Stimulated activated effector memory CD8-positive, alpha-beta T cell treated with anti-CD3 and anti-CD28 coated beads, Interleukin-12 subunit alpha, Interleukin-12 subunit beta, amount 100 ng/mL, for 72 hours (primary cell): ENCODE measurements around the gene AP3S1.
"Not testable (repeated sequence)": the region's sequence is repeated elsewhere in the genome, so short reads cannot be mapped to it uniquely, and the experiment has no call there.

Experiments
- ATAC-seq: fragments of 150-1000 bp; cut with Tn5 transposase; 2 replicates; pipeline ENCODE4 v1.10.0; 2021
- DNase-seq, 2 donors: peaks; one replicate each; pipeline ENCODE4 v3.0.0; 2021 to 2022; ENCODE audit warnings: low spot score in 2 of 2
- H3K27ac Mint-ChIP-seq: one replicate; pipeline ENCODE4 v1.8.0; 2022; ENCODE audit warnings: mild to moderate bottlenecking, mixed read lengths
- H3K36me3 Mint-ChIP-seq: one replicate; pipeline ENCODE4 v1.8.0; 2022; ENCODE audit warnings: mild to moderate bottlenecking, mixed read lengths
- H3K4me1 Mint-ChIP-seq: one replicate; pipeline ENCODE4 v1.8.0; 2022; ENCODE audit warnings: mixed read lengths
- H3K4me3 Mint-ChIP-seq: one replicate; pipeline ENCODE4 v1.8.0; 2022; ENCODE audit warnings: mild to moderate bottlenecking, mixed read lengths
- H3K9me3 Mint-ChIP-seq: one replicate; pipeline ENCODE4 v1.8.0; 2022; ENCODE audit warnings: mixed read lengths

AP3S1 gene

GRCh38 chr5:115841382-115842088, at the start of gene AP3S1, which contains the start of gene ATG12:
AP3S1 (plus strand) TSS chr5:115841935; CDS start chr5:115842038, 103 bp downstream.
ATG12 (minus strand) TSS chr5:115841565; CDS start chr5:115841552, 13 bp downstream.
- Mint-ChIP-seq H3K27ac (peak within 1 kb of the TSS; percentile 98), H3K4me1 (peaks cover 45% of the 10 kb centered on the region), H3K9me3 (no peaks in the 10 kb centered on the region), H3K4me3 (peak within 1 kb of the TSS; percentile 96), H3K36me3 (peaks cover 45% of the 10 kb centered on the region)
- ATAC-seq (peak; percentile 92), DNase-seq (peak; percentile 83 to 95)

- DNase-seq = no peak
- no peak for ATAC-seq
- H3K4me1 Mint-ChIP-seq = no peaks in the 10 kb centered on the region
- no peaks in the 10 kb centered on the region for H3K9me3 Mint-ChIP-seq
- no peak overlapping the region for H3K4me3 Mint-ChIP-seq
- no peaks in the 10 kb centered on the region for H3K36me3 Mint-ChIP-seq
- H3K27ac Mint-ChIP-seq = no peak overlapping the region
Measured at GRCh38 chr5:115795700-115796099, 46.0 kb upstream of the AP3S1 start.

DNA sequence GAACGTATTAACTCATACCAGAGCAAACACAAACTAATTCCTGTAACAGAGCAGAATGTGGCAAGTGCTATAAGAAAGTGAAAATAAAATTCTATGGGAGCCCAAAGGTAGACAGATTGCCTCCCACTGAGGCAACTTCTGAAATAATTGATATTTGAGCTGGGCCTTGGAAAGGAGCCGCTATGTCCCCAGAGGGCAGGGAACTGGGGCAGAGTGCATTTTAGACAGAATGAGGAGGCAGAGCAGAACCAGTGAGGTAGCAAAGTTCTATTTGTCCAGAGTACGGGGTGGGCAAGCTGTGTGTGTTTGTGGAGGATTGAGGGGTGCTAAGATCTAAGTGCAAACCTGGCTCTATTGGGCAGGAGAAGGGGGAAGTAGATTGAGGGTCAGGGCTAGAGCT, 45.1 kb upstream of the AP3S1 start:
- Mint-ChIP-seq H3K36me3 (no peaks in the 10 kb centered on the region), H3K9me3 (no peaks in the 10 kb centered on the region), H3K4me1 (no peaks in the 10 kb centered on the region), H3K4me3 (no peak overlapping the region), H3K27ac (no peak overlapping the region)
- ATAC-seq = no peak
- DNase-seq = no peak

DNA sequence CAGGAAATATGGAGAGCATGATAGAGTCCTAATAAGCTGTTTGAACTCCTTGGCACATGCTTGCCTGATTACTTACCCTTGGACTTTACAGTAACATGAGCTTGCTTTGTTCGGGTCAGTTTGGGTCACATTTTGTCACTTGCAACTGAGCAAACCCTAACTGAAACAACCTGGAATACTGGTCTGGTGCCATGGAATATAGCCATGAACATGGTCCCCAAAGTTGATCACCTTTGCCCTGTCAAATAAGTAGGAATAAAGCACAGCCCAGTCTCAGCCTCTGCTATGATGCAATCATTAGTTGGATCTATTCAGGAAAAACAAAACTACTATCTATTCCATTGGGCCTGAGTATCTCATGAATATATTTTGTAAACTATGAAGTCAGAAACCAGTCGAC, 43.5 kb upstream of the AP3S1 start:
- Mint-ChIP-seq H3K9me3 (no peaks in the 10 kb centered on the region), H3K4me1 (no peaks in the 10 kb centered on the region), H3K27ac (no peak overlapping the region), H3K4me3 (no peak overlapping the region), H3K36me3 (no peaks in the 10 kb centered on the region)
- DNase-seq = no peak
- ATAC-seq = no peak

DNA sequence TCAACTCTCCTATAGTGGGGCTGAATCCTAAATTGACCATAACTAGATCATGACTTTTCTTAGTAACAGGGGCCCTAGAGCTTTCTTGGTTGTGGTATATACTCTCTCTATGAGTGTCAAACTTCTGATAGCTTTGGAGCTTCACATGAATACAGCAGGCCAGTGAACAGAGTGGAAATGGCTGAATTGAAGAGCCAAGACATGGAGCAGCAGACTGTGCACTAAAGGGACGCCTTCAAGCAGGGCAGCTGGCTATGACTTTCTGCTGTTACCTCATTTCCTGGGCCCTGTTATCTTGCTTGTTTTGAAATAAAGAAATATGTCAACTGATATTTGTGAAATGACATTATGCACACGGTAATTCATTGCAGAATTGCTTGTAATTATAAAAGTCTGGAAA, 41.6 kb upstream of the AP3S1 start:
- Mint-ChIP-seq H3K36me3 (no peaks in the 10 kb centered on the region), H3K27ac (no peak overlapping the region), H3K9me3 (no peaks in the 10 kb centered on the region), H3K4me1 (no peaks in the 10 kb centered on the region), H3K4me3 (no peak overlapping the region)
- DNase-seq = no peak
- ATAC-seq = peak; percentile 51

DNA sequence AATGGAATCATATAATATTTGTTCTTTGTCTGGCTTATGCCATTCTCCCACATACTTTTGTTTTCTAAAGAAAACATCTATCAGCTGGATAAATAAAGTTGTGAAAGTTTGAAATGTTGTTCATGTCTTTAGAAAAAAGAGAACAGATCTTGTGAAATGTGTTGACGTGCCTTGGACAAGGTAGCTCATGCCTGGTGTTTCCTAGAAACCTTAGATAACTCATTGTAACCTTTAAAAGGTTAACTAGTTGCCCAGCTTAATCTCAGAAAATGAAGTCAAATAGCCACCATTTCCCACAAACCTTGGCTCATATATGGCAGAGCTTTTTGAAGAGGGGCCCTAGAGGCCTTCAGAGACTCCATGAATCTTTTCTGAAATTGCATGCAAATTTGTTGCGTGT, 40.6 kb upstream of the AP3S1 start:
- ATAC-seq = no peak
- H3K4me3 Mint-ChIP-seq = no peak overlapping the region

GRCh38 chr5:115801984-115802383, 39.8 kb upstream of the AP3S1 start:
- ATAC-seq = no peak
- Mint-ChIP-seq H3K4me1 (no peaks in the 10 kb centered on the region), H3K9me3 (no peaks in the 10 kb centered on the region), H3K36me3 (no peaks in the 10 kb centered on the region), H3K27ac (no peak overlapping the region), H3K4me3 (no peak overlapping the region)
- no peak for DNase-seq

More for the DNA sequence above, 40.6 kb upstream of the AP3S1 start:
- DNase-seq = no peak
- H3K9me3 Mint-ChIP-seq = no peaks in the 10 kb centered on the region
- no peaks in the 10 kb centered on the region for H3K4me1 Mint-ChIP-seq
- H3K27ac Mint-ChIP-seq = no peak overlapping the region
- no peaks in the 10 kb centered on the region for H3K36me3 Mint-ChIP-seq

- Mint-ChIP-seq H3K4me1 (peaks cover 6% of the 10 kb centered on the region), H3K36me3 (no peaks in the 10 kb centered on the region), H3K9me3 (no peaks in the 10 kb centered on the region), H3K27ac (no peak overlapping the region), H3K4me3 (no peak overlapping the region)
- no peak for DNase-seq
- ATAC-seq = no peak
Measured at GRCh38 chr5:115806986-115807653, 34.6 kb upstream of the AP3S1 start.

- DNase-seq (no peak), ATAC-seq (no peak)
- H3K27ac Mint-ChIP-seq = no peak overlapping the region
- H3K4me3 Mint-ChIP-seq = no peak overlapping the region
- peaks cover 6% of the 10 kb centered on the region for H3K4me1 Mint-ChIP-seq
- no peaks in the 10 kb centered on the region for H3K9me3 Mint-ChIP-seq
- H3K36me3 Mint-ChIP-seq = no peaks in the 10 kb centered on the region
Measured at GRCh38 chr5:115807654-115808052, 34.1 kb upstream of the AP3S1 start.

DNA sequence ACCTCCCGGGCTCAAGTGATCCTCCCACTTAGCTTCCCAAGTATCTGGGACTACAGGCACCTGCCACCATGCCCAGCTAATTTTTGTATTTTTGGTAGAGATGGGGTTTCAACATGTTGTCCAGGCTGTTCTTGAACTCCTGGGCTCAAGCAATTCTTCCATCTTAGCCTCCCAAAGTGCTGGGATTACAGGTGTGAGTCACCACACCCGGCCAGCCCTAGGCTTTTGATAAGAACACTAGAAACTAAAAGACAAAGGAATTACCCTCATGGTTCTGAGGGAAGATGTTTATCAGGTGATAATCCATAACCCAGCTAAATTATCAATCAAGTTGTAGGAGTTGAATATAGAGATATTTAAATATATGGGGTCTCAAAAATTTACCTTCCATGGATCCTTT, 33.7 kb upstream of the AP3S1 start:
- not testable (repeated sequence) for DNase-seq, H3K36me3 Mint-ChIP-seq, ATAC-seq, H3K9me3 Mint-ChIP-seq, H3K4me1 Mint-ChIP-seq, H3K4me3 Mint-ChIP-seq, H3K27ac Mint-ChIP-seq

DNA sequence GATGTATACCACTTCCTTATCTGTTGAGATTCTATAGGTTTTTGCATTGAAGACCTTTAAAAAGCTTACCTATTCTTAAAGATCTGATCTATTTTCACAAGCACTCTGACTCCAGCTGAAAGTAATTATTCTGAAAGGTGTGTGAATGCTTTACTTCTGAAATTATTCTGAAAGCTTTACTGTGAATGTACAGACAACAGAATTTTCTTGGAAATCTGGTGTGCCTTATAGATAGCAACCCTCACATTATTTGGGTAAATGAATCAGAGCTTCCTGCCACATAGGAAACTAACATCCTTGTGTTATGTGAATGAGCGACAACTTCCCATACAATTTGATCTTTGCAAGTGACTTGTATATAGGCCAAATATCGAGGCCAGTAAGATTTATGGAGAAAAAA, 31.8 kb upstream of the AP3S1 start:
- H3K9me3 Mint-ChIP-seq = no peaks in the 10 kb centered on the region
- H3K27ac Mint-ChIP-seq = no peak overlapping the region
- no peaks in the 10 kb centered on the region for H3K36me3 Mint-ChIP-seq
- H3K4me3 Mint-ChIP-seq = no peak overlapping the region
- peaks cover 9% of the 10 kb centered on the region for H3K4me1 Mint-ChIP-seq
- no peak for DNase-seq
- ATAC-seq = peak; percentile 61

- H3K4me1 Mint-ChIP-seq = peaks cover 17% of the 10 kb centered on the region
Measured at GRCh38 chr5:115810761-115811160, 31.0 kb upstream of the AP3S1 start.

DNA sequence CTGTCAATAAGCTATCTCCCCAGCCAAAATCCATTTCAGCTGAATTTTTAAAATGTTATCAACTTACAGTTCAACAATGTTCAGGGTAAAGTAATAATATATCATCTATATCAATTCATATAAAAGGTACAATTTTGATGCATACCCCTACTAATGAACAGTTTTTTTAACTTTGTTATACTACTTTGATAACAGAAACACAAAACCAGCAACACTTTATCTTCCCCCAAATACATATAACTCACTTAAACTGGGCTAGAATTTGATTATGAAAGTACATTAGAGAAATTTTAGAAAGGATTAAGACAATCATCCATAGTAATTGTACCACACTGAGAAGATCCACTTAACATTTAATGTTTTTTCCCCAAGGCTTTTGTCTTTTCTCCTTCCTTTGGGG, 30.3 kb upstream of the AP3S1 start:
- no peak overlapping the region for H3K27ac Mint-ChIP-seq
- no peaks in the 10 kb centered on the region for H3K36me3 Mint-ChIP-seq
- peaks cover 21% of the 10 kb centered on the region for H3K4me1 Mint-ChIP-seq
- H3K4me3 Mint-ChIP-seq = no peak overlapping the region
- ATAC-seq = no peak
- H3K9me3 Mint-ChIP-seq = no peaks in the 10 kb centered on the region
- DNase-seq = no peak

More at GRCh38 chr5:115810761-115811160, 31.0 kb upstream of the AP3S1 start:
- H3K36me3 Mint-ChIP-seq = no peaks in the 10 kb centered on the region
- H3K9me3 Mint-ChIP-seq = no peaks in the 10 kb centered on the region
- DNase-seq (no peak), ATAC-seq (no peak)
- no peak overlapping the region for H3K4me3 Mint-ChIP-seq
- H3K27ac Mint-ChIP-seq = no peak overlapping the region

- DNase-seq (no peak), ATAC-seq (no peak)
- H3K9me3 Mint-ChIP-seq = no peaks in the 10 kb centered on the region
- H3K36me3 Mint-ChIP-seq = no peaks in the 10 kb centered on the region
- H3K4me1 Mint-ChIP-seq = peaks cover 23% of the 10 kb centered on the region
- H3K27ac Mint-ChIP-seq = no peak overlapping the region
- no peak overlapping the region for H3K4me3 Mint-ChIP-seq
Measured at GRCh38 chr5:115812372-115812771, 29.4 kb upstream of the AP3S1 start.

DNA sequence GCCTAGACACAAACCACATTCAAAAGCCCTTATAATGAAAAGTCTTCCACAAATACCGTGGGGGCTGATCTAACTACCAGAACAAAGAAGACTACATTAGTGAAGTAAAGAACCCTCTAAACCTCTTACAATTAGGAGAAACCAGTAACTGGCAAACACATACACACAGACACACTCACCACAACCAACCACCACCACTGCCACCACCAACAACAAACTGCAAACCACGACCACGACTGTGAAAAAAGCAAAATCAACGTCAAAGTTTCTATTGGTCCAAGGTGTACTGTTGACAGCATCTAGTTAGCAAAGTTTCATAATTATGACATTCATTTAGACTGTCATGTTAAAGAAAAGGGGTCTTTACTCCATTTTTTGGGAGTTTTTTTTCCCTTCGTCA, 28.0 kb upstream of the AP3S1 start:
- peak in 1 of 2 donors; percentile 50 for DNase-seq
- Mint-ChIP-seq H3K27ac (no peak overlapping the region), H3K4me1 (peaks cover 19% of the 10 kb centered on the region), H3K36me3 (no peaks in the 10 kb centered on the region), H3K9me3 (no peaks in the 10 kb centered on the region), H3K4me3 (no peak overlapping the region)
- peak; percentile 44 for ATAC-seq

DNA sequence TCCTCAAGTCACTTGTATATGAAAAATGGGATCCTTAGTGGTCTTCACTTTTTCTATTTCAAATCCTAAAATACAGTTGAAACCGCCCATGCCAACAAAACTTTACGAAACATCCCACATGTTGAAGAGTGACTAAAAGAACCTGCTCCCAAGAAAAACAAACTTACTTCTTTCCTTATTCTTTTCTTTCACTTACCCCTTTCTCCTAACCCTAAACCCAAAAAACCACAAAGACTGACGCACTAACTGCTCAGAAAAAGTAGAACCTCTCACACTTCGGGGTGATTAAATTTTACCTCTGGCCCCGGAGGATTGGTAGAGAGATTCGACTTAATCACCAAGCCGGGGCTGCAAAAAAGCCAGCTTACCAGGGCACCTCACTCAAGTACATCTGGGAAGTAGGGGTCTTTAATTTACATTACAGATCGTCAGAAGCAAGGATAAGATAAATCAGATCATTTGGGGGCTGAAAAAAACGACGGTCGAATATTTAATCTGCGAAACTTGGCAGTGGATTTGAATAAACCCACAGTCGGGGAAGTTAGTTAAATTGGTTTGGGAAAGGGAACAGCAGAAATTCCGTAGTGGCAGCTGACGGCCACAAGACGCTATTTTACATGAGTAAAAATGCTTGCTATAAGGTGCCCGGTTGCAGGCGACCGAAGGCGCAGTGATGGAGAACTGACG, 26.6 kb upstream of the AP3S1 start:
- Mint-ChIP-seq H3K4me3 (peak overlapping the region; percentile 68), H3K4me1 (peaks cover 19% of the 10 kb centered on the region), H3K27ac (no peak overlapping the region), H3K9me3 (no peaks in the 10 kb centered on the region), H3K36me3 (no peaks in the 10 kb centered on the region)
- ATAC-seq (peak; percentile 41), DNase-seq (no peak)
